GM19324 (cell line): ENCODE data around the gene SPRY2.
A peak's percentile ranks its signal among the peaks of the same experiment; 100 is the strongest.
"Not testable (repeated sequence)": the region's sequence is repeated elsewhere in the genome, so short reads cannot be mapped to it uniquely, and the experiment has no call there.

Experiments used
- ATAC-seq: cut with Tn5 transposase; IDR thresholded peaks from one replicate; pipeline ENCODE4 v1.9.1; 2021; ENCODE audit warnings: mild to moderate bottlenecking, moderate library complexity; ENCODE audit not compliant: unreplicated experiment, low FRiP score

The SPRY2 gene

GRCh38 chr13:80355496-80356094, 14.7 kb upstream of the SPRY2 start:
- ATAC-seq, result not testable (repeated sequence)

GRCh38 chr13:80348750-80349149, 7.8 kb upstream of the SPRY2 start:
- no peak for ATAC-seq

- no peak for ATAC-seq
Measured at GRCh38 chr13:80348314-80348713, 7.4 kb upstream of the SPRY2 start.

GRCh38 chr13:80345771-80346510, 5.0 kb upstream of the SPRY2 start:
- no peak for ATAC-seq

GRCh38 chr13:80344032-80344431, 3.1 kb upstream of the SPRY2 start:
- not testable (repeated sequence) for ATAC-seq

- ATAC-seq, result peak; percentile 70
Measured at GRCh38 chr13:80342471-80343371, 1.8 kb upstream of the SPRY2 start.

- no peak for ATAC-seq
Measured at GRCh38 chr13:80341756-80342370, 937 bp upstream of the SPRY2 start.

GRCh38 chr13:80340651-80341100, 250 bp downstream of the SPRY2 start:
- ATAC-seq, result peak; percentile 18

- ATAC-seq, result peak; percentile 24
Measured at GRCh38 chr13:80339912-80340650, 845 bp downstream of the SPRY2 start.

GRCh38 chr13:80339563-80339911, 1.4 kb downstream of the SPRY2 start:
- ATAC-seq, result no peak

GRCh38 chr13:80338781-80339562, 2.0 kb downstream of the SPRY2 start:
- ATAC-seq, result no peak

GRCh38 chr13:80337288-80338081, 3.4 kb downstream of the SPRY2 start:
- ATAC-seq, result no peak

- ATAC-seq, result no peak
Measured at GRCh38 chr13:80336776-80337287, 4.1 kb downstream of the SPRY2 start.

- no peak for ATAC-seq
Measured at GRCh38 chr13:80336370-80336769, 4.6 kb downstream of the SPRY2 start.

- ATAC-seq, result no peak
Measured at GRCh38 chr13:80334597-80335260, 6.2 kb downstream of the SPRY2 start.

GRCh38 chr13:80331984-80332383, 8.9 kb downstream of the SPRY2 start:
- ATAC-seq, result no peak

- ATAC-seq, result no peak
Measured at GRCh38 chr13:80329250-80329649, 11.7 kb downstream of the SPRY2 start.

- ATAC-seq, result no peak
Measured at GRCh38 chr13:80319004-80319403, 21.9 kb downstream of the SPRY2 start.
